ENCODE results near the gene FAM111A.
"Not testable (repeated sequence)": the region's sequence is repeated elsewhere in the genome, so short reads cannot be mapped to it uniquely, and the experiment has no call there.

The FAM111A gene

DNA sequence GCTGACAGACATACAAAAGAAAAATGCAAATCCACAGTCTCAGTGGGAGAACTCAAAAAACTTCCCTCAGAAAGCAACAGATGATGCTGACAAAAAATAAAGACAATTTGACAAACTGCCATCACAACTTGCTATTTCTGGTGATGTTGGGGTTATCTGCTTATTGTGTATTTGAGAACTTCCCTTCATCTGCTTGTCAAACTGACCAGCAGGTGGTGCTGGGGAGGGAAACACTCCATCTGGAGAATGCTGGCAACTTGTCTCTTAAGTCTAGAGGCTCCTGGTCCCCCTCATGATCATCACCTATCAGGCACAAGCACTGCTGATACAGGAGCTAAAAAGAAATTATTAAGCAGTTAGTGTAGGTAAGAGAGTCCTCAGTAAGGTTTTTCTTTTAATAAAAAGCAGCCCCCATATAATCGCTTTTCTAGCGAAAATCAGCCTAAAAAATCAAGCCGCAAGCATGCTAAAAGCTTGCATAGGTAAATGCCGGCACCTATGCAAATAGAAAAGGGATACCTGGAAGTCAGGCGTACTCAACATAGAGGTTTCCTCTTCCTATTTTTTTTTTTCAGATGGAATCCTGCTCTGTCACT lies 45.4 kb upstream of the FAM111A start:
- no peaks in the 10 kb centered on the region for H4K20me1 ChIP-seq (ENCODE audit: insufficient read depth, low read length)
- TF ChIP-seq, protein P1, sequence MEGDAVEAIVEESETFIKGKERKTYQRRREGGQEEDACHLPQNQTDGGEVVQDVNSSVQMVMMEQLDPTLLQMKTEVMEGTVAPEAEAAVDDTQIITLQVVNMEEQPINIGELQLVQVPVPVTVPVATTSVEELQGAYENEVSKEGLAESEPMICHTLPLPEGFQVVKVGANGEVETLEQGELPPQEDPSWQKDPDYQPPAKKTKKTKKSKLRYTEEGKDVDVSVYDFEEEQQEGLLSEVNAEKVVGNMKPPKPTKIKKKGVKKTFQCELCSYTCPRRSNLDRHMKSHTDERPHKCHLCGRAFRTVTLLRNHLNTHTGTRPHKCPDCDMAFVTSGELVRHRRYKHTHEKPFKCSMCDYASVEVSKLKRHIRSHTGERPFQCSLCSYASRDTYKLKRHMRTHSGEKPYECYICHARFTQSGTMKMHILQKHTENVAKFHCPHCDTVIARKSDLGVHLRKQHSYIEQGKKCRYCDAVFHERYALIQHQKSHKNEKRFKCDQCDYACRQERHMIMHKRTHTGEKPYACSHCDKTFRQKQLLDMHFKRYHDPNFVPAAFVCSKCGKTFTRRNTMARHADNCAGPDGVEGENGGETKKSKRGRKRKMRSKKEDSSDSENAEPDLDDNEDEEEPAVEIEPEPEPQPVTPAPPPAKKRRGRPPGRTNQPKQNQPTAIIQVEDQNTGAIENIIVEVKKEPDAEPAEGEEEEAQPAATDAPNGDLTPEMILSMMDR (IDR thresholded peaks at IDR 0.05; ENCODE audit: borderline replicate concordance, extremely low read depth, low read length, poor library complexity, severe bottlenecking) = peak; percentile 74
- TF ChIP-seq EZH2 (IDR thresholded peaks at IDR 0.05; ENCODE audit: borderline replicate concordance, low read depth, low read length, severe bottlenecking) = no peak
- no peaks in the 10 kb centered on the region for H3K79me2 ChIP-seq (ENCODE audit: insufficient read depth, low read length)
- H3K9ac ChIP-seq (ENCODE audit: low read depth, low read length) = no peak overlapping the region
- no peak overlapping the region for H3K4me3 ChIP-seq (ENCODE audit: low read depth in 1 of 2, low read length in 2 of 2)
- H2AFZ ChIP-seq (ENCODE audit: low read depth, low read length) = no peak overlapping the region
- H3K4me2 ChIP-seq (ENCODE audit: insufficient read depth, low read length) = no peak overlapping the region
- no peak overlapping the region for H3K27ac ChIP-seq (ENCODE audit: low read length)
- DNase-seq = peak; percentile 71
- no peaks in the 10 kb centered on the region for H3K36me3 ChIP-seq (ENCODE audit: insufficient read depth, low read length)
- H3K9me3 ChIP-seq (ENCODE audit: insufficient read depth, low read length, severe bottlenecking) = no peaks in the 10 kb centered on the region
- H3K4me1 ChIP-seq (ENCODE audit: insufficient read depth, low read length) = no peaks in the 10 kb centered on the region
- peak; percentile 93 for ATAC-seq (ENCODE audit: insufficient read depth, low read depth)
- H3K27me3 ChIP-seq (ENCODE audit: insufficient read depth, low read length, poor library complexity) = no peaks in the 10 kb centered on the region

DNA sequence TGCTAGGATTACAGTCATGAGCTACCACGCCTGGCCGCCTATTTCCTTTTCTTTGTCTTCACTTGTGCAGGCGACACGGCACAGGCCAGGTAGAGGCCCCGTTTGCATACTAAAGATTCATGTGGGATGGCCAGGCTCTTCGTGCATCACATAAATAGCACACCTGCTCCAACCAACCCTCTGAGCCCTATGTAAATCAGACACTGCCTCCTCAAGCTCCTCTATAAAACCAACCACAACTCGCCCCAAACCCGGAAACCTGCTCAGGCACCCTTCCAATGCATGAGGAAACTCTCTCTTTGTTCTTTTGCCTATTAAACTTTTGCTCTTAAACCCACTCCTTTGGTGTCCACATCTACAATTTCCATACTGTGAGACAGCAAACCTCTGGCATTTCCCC lies 44.7 kb upstream of the FAM111A start:
- H3K4me2 ChIP-seq (ENCODE audit: insufficient read depth, low read length) = not testable (repeated sequence)

DNA sequence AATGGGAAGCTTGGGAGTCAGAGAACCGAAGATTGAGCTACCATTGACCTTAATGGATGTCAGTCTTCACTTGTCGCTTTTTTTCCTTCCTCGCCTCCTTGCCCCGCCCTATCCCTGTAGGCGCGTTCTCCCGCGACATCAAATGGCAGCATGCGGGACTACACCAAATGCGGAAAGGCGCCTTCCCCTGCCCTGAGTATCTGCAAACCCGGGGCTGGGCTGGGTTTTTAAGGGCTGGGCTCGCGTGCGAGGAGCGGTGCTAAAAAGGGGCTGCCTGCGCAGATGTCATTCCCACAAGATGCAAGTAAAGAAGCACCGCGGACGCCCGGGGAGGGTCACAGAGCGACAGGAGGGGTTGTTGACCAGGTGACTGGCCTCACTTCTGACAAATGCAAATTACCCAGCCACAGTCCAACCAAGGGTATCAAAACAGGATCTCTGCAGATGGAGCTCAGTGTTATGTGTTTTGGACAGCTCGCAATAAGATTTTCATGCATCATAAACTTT lies 40.3 kb upstream of the FAM111A start:
- Histone ChIP-seq H3K4me2 (ENCODE audit: insufficient read depth, low read length) (no peak overlapping the region), H3K9me3 (ENCODE audit: insufficient read depth, low read length, severe bottlenecking) (no peaks in the 10 kb centered on the region), H4K20me1 (ENCODE audit: insufficient read depth, low read length) (no peaks in the 10 kb centered on the region), H3K27me3 (ENCODE audit: insufficient read depth, low read length, poor library complexity) (no peaks in the 10 kb centered on the region), H3K27ac (ENCODE audit: low read length) (no peak overlapping the region), H3K4me1 (ENCODE audit: insufficient read depth, low read length) (peaks cover 10% of the 10 kb centered on the region), H3K36me3 (ENCODE audit: insufficient read depth, low read length) (no peaks in the 10 kb centered on the region), H3K9ac (ENCODE audit: low read depth, low read length) (no peak overlapping the region), H2AFZ (ENCODE audit: low read depth, low read length) (no peak overlapping the region), H3K4me3 (ENCODE audit: low read depth in 1 of 2, low read length in 2 of 2) (no peak overlapping the region), H3K79me2 (ENCODE audit: insufficient read depth, low read length) (peaks cover 3% of the 10 kb centered on the region)
- DNase-seq (no peak), ATAC-seq (ENCODE audit: insufficient read depth, low read depth) (no peak)
- TF ChIP-seq EZH2 (IDR thresholded peaks at IDR 0.05; ENCODE audit: borderline replicate concordance, low read depth, low read length, severe bottlenecking) = no peak
- TF ChIP-seq, protein P1 (IDR thresholded peaks at IDR 0.05; ENCODE audit: borderline replicate concordance, extremely low read depth, low read length, poor library complexity, severe bottlenecking) = no peak

More for the DNA sequence above, 44.7 kb upstream of the FAM111A start:
- not testable (repeated sequence) for H3K9ac ChIP-seq (ENCODE audit: low read depth, low read length); H3K4me3 ChIP-seq (ENCODE audit: low read depth in 1 of 2, low read length in 2 of 2); H3K36me3 ChIP-seq (ENCODE audit: insufficient read depth, low read length); DNase-seq; H3K27me3 ChIP-seq (ENCODE audit: insufficient read depth, low read length, poor library complexity); H3K9me3 ChIP-seq (ENCODE audit: insufficient read depth, low read length, severe bottlenecking); H3K4me1 ChIP-seq (ENCODE audit: insufficient read depth, low read length); H2AFZ ChIP-seq (ENCODE audit: low read depth, low read length); H3K27ac ChIP-seq (ENCODE audit: low read length); H3K79me2 ChIP-seq (ENCODE audit: insufficient read depth, low read length); H4K20me1 ChIP-seq (ENCODE audit: insufficient read depth, low read length)
- ATAC-seq (ENCODE audit: insufficient read depth, low read depth) = peak; percentile 17; the same call in 1 of the 3 replicates

DNA sequence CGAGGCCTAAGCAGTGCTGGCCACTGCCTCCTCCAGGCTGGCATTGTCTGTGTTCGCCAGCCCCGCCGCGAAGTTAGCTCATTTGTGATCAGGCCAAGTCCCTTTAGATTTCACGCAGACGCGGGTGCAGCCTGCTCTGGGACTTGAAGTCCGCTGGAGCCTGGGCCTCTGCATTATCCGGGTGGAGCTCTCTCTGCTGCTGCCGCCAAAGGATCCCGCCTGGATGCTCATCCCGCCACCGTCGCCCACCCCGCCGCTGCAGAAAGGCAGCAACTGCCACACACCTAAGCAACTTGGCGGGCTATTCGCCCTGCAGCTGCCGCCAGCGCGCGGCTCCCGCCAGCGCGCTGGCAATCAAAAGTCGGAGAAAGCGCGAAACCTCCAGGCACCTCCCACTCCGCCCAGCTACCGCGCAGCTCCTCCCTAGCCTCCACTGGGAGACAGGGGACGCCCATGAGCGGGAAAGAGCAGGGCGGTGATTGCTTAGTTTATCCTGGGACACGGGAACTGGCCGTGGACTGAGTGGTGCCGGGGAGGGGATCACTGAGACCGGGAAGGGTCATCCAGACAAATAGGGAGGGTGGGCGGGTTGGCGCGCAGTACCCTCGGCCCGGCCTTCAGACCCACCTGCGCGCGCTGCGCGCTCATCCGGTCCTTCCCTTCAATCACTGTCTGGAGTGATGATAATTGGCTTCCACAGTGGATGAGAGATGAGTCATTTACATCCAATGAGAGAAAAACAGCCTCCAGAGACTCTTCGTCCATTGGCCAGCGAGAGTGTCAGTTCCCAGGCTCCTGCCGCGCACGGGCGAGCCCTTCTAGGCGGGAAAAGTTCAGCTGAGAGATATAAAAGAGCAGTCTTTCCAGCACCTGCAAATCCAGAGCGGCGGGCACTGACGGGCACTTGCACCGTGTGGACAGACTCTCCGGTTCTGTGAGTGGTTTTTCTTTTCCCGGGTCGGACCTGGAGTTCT lies 36.0 kb upstream of the FAM111A start, which contains the start of gene FAM111B:
FAM111B (plus strand) TSS at position 875 of the 974 bp plus-strand sequence. CDS start 2,389 bp downstream, outside the sequence.
- peak within 1 kb of the TSS; percentile 86 for H3K27ac ChIP-seq (ENCODE audit: low read length)
- peaks cover 35% of the 10 kb centered on the region for H3K36me3 ChIP-seq (ENCODE audit: insufficient read depth, low read length)
- H4K20me1 ChIP-seq (ENCODE audit: insufficient read depth, low read length) = no peaks in the 10 kb centered on the region
- peak within 1 kb of the TSS; percentile 85 for H2AFZ ChIP-seq (ENCODE audit: low read depth, low read length)
- TF ChIP-seq, protein P1 (IDR thresholded peaks at IDR 0.05; ENCODE audit: borderline replicate concordance, extremely low read depth, low read length, poor library complexity, severe bottlenecking) = no peak
- TF ChIP-seq EZH2 (IDR thresholded peaks at IDR 0.05; ENCODE audit: borderline replicate concordance, low read depth, low read length, severe bottlenecking) = no peak
- no peaks in the 10 kb centered on the region for H3K27me3 ChIP-seq (ENCODE audit: insufficient read depth, low read length, poor library complexity)
- H3K4me2 ChIP-seq (ENCODE audit: insufficient read depth, low read length) = peak within 1 kb of the TSS; percentile 75
- H3K9me3 ChIP-seq (ENCODE audit: insufficient read depth, low read length, severe bottlenecking) = peaks cover 4% of the 10 kb centered on the region
- H3K4me1 ChIP-seq (ENCODE audit: insufficient read depth, low read length) = peaks cover 53% of the 10 kb centered on the region
- DNase-seq = peak; percentile 94
- H3K9ac ChIP-seq (ENCODE audit: low read depth, low read length) = peak within 1 kb of the TSS; percentile 82
- H3K79me2 ChIP-seq (ENCODE audit: insufficient read depth, low read length) = peaks cover 46% of the 10 kb centered on the region
- ATAC-seq (ENCODE audit: insufficient read depth, low read depth) = peak; percentile 94
- H3K4me3 ChIP-seq (ENCODE audit: low read depth in 1 of 2, low read length in 2 of 2) = peak within 1 kb of the TSS; percentile 51 to 70

DNA sequence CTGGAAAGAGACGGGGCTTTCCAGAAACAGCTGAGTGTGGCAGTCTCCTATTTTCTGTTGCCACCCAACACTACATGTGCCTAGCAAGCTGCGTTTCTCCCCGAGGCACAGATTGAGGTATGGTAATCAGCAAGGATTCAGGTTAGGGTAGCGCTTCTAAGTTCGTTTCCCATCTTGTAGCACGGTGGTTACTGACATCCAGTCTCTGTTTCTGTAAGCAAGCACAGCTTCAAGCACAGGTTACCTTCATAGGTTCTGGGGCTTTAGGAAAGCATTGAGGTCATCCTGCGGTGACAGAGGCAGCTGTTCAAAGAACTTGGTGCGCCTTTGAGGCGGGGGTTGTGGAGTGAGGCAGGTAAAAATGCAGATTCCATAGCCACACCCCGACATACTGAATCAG lies 34.9 kb upstream of the FAM111A start:
- Histone ChIP-seq H3K27ac (ENCODE audit: low read length) (peak overlapping the region; percentile 86), H3K79me2 (ENCODE audit: insufficient read depth, low read length) (peaks cover 54% of the 10 kb centered on the region), H3K4me3 (ENCODE audit: low read depth in 1 of 2, low read length in 2 of 2) (peak overlapping the region; percentile 51 to 70), H3K9ac (ENCODE audit: low read depth, low read length) (peak overlapping the region; percentile 82), H3K4me1 (ENCODE audit: insufficient read depth, low read length) (peaks cover 60% of the 10 kb centered on the region), H2AFZ (ENCODE audit: low read depth, low read length) (peak overlapping the region; percentile 85), H3K4me2 (ENCODE audit: insufficient read depth, low read length) (peak overlapping the region; percentile 75), H3K36me3 (ENCODE audit: insufficient read depth, low read length) (peaks cover 46% of the 10 kb centered on the region)
- DNase-seq (peak; percentile 42), ATAC-seq (ENCODE audit: insufficient read depth, low read depth) (peak; percentile 2; the same call in 1 of the 3 replicates)
- H3K27me3 ChIP-seq (ENCODE audit: insufficient read depth, low read length, poor library complexity); H3K9me3 ChIP-seq (ENCODE audit: insufficient read depth, low read length, severe bottlenecking); H4K20me1 ChIP-seq (ENCODE audit: insufficient read depth, low read length): not testable (repeated sequence)

All from DND-41 (cell line).